Brain microvascular endothelial cell (primary cell): ENCODE measurements around the gene MLLT3.

ENCODE experiments used
- DNase-seq: peaks from one replicate; pipeline ENCODE4 v3.0.0-alpha.2; 2020
- H3K27ac ChIP-seq: fragments of 250-450 bp; sonication (Bioruptor Pico); 2 replicates; pipeline ENCODE4 v1.5.1; 2020; ENCODE audit warnings: mild to moderate bottlenecking, moderate library complexity
- H3K27me3 ChIP-seq: fragments of 250-450 bp; sonication (Bioruptor Pico); replicated peaks from 2 replicates; pipeline ENCODE4 v1.5.1; 2020; ENCODE audit warnings: mild to moderate bottlenecking
- H3K36me3 ChIP-seq: fragments of 250-450 bp; sonication (Bioruptor Pico); replicated peaks from 2 replicates; pipeline ENCODE4 v1.5.1; 2020; ENCODE audit warnings: mild to moderate bottlenecking
- H3K4me3 ChIP-seq: 2 replicates; pipeline ENCODE4 v1.5.1; 2011; ENCODE audit warnings: low read depth, mild to moderate bottlenecking, control low read depth, low read length, moderate library complexity
- CTCF ChIP-seq: IDR thresholded peaks from 2 replicates; pipeline ENCODE4 v1.5.1; 2011; ENCODE audit warnings: low read depth, mild to moderate bottlenecking, moderate library complexity, low read length, control low read depth, inconsistent platforms; ENCODE audit errors: missing control alignments
- in situ Hi-C: cut with HindIII; loops from 2 replicates; pipeline ENCODE4 v1.10.0; 2017; ENCODE audit warnings: low sequenced_read_pairs, low pct_ligation_motif_present

The MLLT3 gene

DNA sequence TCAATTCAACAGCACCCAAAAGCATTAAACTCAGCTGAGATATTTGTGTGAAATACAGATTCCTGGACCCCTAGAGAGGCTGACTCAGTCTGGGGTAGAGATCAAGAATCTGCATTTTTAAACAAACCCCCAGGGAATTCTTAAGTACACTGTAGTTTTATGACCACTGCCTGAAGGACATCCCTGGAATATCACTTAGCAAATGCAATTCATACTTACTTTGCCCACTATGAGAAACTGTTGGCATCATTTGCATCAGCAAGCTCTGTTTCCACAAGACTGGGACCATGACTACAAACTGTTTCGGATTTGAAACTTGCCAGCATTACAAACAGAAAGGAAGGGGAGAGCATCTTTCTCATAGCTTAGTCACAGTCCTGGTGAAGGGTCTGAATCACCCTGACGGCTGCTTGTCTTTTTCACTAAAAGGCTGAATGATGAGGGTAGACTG, 63.7 kb downstream of the MLLT3 start:
- Histone ChIP-seq H3K4me3 (no peak overlapping the region), H3K27ac (peak overlapping the region; percentile 71), H3K27me3 (no peaks in the 10 kb centered on the region), H3K36me3 (no peaks in the 10 kb centered on the region)
- TF ChIP-seq CTCF = no peak
- in situ Hi-C loops = no loop called here
- DNase-seq = peak; percentile 92

GRCh38 chr9:20557890-20558565, 64.3 kb downstream of the MLLT3 start:
- TF ChIP-seq CTCF = no peak
- peak overlapping the region; percentile 71 for H3K27ac ChIP-seq
- H3K27me3 ChIP-seq = no peaks in the 10 kb centered on the region
- no peak for DNase-seq
- in situ Hi-C loops = no loop called here
- H3K36me3 ChIP-seq = no peaks in the 10 kb centered on the region
- H3K4me3 ChIP-seq = no peak overlapping the region

DNA sequence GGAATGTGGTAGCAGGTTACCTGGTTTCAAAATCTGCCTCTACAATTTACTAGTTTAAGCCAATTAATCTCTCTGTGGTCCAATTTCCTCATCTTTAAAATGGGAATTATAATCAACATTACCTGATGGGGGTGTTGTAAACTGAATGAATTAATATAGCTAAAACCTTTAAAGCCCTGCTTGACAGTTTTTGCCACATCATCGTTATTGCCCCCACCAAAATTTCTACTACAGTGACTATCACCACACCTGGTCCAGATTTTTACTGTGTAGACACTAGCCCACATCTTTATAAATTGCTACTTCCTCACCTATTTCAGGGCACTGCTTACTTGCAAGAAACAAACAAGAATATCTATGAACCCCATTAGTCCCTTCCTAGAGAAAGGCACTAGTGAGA, 65.0 kb downstream of the MLLT3 start:
- DNase-seq = no peak
- H3K4me3 ChIP-seq = no peak overlapping the region
- H3K27me3 ChIP-seq = no peaks in the 10 kb centered on the region
- in situ Hi-C loops = no loop called here
- TF ChIP-seq CTCF = no peak
- H3K36me3 ChIP-seq = no peaks in the 10 kb centered on the region
- no peak overlapping the region for H3K27ac ChIP-seq

DNA sequence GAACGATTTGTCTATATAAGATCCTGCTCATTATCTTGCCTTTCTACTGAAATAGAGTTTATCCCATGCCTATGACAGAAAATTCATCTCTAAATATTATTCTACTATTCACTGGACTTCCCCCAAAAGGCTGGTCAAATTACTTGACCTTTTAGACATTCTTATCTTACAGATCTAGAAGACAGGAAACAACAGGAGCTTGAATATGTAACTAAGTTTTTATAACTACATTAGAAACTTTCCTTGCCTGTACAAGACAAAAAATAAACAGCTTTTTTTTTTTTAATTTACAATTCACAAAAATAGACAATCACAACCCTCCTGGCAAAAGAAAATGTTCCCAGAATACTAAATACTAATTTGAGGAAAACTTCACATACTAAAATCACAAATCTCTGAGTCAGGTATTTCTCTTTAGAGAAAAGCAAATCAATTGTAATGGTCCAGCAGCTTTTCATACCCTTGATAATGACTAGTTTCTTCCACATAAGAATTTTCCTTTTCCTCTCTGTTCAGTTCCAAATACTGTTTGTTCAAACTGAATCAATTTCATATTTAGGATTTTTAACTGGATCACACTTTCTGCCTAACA, 68.6 kb downstream of the MLLT3 start:
- no peak for DNase-seq
- in situ Hi-C loops = no loop called here
- H3K36me3 ChIP-seq = no peaks in the 10 kb centered on the region
- H3K27ac ChIP-seq = no peak overlapping the region
- no peaks in the 10 kb centered on the region for H3K27me3 ChIP-seq
- H3K4me3 ChIP-seq = no peak overlapping the region
- TF ChIP-seq CTCF = no peak

DNA sequence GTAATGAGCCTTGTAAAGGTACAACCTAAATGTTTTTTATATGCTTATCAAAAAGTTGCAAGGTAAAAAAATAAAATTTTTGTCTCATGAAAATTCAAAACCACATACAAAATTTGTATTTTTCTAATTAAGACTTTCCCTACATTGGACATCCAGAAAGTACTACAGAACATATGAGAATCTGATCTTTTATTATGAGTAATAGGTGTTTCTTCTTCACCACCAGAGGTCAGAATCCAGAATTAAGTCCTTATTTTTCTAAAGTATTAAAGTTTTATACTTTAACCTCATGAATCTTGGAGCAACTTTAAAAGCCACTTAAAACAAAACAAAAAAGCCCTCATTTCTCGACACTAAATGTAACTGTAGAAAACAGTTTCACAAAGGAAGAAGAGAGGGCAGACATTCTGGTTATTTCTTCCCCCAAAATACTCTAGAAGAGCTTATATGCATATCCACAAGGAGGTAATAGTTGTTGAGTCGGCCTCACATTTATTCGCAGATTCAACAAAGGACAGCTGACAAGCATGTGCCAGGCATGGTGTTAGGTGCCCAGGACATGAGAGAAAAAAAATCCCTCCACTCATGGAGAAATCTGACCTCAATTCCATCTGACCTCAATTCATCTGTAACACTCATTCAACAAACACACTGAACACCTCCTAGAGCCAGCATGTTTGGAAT, 69.3 kb downstream of the MLLT3 start:
- no peak for TF ChIP-seq CTCF
- no peaks in the 10 kb centered on the region for H3K36me3 ChIP-seq
- H3K27me3 ChIP-seq = no peaks in the 10 kb centered on the region
- no peak overlapping the region for H3K4me3 ChIP-seq
- no peak overlapping the region for H3K27ac ChIP-seq
- no peak for DNase-seq
- in situ Hi-C loops = no loop called here

DNA sequence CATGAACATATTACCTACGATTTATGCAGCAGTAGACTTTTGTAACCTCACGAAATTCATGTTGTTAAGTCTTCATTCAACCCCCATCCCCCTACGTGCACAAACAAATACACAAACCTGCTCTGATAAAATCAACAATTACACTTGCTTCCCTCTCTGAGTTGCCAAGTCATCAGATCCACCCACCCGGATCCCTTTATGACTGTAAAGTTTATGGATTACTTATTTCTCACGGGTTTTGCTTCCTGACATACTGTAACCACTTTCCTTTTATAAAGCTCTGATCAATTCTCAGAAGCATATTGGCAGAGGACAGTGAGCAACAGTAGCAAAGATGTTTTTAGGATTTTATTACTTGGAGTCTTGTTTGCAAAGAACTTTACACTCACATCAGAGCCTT, 70.5 kb downstream of the MLLT3 start:
- in situ Hi-C loops = no loop called here
- Histone ChIP-seq H3K27me3 (no peaks in the 10 kb centered on the region), H3K36me3 (no peaks in the 10 kb centered on the region), H3K27ac (no peak overlapping the region), H3K4me3 (no peak overlapping the region)
- DNase-seq = no peak
- no peak for TF ChIP-seq CTCF
